Sciatic nerve (tissue), 2 donors: ENCODE measurements around the gene RNU6-1. TPM values are rescaled to one million over a fixed set of nuclear protein-coding genes. Genes with fewer than 3 reads are reported as not detected.

Experiments
- ATAC-seq: fragments of 200-7000 bp; cut with Tn5 transposase; one replicate; pipeline ENCODE4 v1.9.1; 2020; ENCODE audit warnings: mild to moderate bottlenecking, moderate library complexity
- DNase-seq: peaks from one replicate; pipeline ENCODE4 v3.0.0-alpha.2; 2020; ENCODE audit warnings: low spot score
- intact Hi-C: fragments of 100-400 bp; cut with DNase I; formaldehyde crosslinking; loops from one replicate; pipeline ENCODE4 v1.14.2; 2022
- total RNA-seq: library from RNA; stranded (reverse); fragmentation: NEBNext Ultra II Directional; extraction: Animal tissue kit (Norgen Biotek cat#: 25700); gene quantifications from one replicate; pipeline ENCODE4 v1.2.1, GENCODE V29; 2021
- donor health status: DM: no; HTN: no; CAD: no.
- donor health status: DM: no; HTN: no; CAD: no.

The RNU6-1 gene
- total RNA-seq, 1 donor from 2014 or later: not detected

DNA sequence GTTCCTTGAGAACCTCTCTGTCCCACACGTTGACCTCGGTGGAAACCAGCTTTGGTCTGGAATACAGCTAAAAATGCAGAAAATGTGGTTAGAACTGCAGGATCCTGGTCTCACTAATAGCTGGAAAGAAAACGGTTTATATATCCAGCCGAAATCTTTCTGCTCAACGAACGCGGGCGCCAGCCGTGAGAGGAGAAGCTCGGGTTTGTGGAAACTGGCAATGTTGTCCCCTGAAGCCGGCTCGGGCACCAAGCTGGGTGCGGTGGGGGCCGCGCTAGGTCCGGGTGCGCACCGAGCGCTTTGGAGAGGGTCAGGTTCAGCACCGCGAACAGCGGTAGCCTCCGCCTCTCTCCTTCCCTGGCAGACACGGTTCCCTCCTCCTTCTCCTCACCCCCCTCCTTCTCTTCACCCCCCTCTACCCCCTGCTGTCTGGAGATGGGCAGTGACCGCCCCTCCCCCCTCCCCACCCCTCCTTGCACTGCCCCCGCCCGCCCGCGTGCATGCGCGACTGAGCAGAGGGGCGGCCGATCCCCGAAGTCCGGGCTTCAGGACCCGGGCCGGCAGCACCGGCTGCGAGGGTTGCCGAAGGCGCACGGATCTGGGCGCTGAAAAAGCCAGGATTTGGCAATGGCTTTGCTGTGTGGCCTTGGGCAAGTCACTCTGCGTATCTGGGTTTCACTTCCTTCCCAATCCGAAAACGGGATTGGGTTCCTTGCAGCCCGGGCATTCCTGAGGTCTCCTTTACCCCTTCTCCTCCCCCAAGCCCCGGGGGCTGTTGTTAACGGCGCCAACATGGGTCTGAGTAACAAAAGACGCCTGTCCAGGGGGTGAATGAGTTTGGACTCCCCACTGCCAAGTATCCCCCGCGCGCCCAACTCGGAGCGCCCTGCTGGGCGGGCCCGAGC lies 14.6 kb downstream of the RNU6-1 start, which contains the start of gene SKOR1:
TSS of gene SKOR1 (plus strand) at position 534 of the 905 bp plus-strand sequence. CDS start at position 628, 94 bp downstream.
- peak; percentile 51 for DNase-seq
- intact Hi-C loops: no loop called here
- no peak for ATAC-seq

DNA sequence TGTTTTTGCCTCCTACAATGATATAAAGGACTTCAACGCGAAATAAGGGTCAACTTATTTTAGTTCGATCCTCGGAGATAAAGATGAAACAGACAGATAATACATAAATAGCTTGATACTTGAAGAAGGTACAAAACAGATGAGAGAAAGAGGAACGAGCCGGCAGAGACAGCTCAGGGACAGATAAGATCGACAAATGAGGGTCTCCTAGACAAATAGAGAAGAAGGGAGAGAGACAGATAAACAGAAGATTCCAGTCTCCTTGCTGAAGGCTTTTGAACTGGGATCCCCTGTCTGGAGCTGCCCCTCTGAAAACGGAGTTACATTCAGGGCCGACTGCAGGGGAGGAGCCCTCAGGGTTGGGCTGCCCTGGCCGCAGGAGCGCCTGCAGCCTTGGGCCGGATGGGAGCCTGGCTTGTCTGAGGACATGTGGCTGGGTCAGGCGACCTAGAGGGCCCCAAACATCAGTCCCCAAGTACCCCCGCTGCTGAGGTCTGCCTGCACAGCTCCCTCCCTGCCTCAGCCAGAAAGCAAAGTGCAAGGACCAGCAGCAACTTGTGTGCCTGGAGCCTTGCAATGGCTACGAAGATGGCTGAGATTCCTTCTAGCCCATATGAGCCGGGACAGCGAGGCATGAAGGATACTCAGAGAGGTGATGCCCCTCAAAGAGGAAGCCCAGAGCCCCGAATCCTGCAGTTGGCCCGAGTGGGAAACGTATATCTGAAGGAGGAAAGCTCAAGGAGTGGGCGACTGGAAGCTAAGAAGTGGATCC lies 15.5 kb downstream of the RNU6-1 start:
- ATAC-seq: no peak
- intact Hi-C loops: no loop called here
- no peak for DNase-seq

DNA sequence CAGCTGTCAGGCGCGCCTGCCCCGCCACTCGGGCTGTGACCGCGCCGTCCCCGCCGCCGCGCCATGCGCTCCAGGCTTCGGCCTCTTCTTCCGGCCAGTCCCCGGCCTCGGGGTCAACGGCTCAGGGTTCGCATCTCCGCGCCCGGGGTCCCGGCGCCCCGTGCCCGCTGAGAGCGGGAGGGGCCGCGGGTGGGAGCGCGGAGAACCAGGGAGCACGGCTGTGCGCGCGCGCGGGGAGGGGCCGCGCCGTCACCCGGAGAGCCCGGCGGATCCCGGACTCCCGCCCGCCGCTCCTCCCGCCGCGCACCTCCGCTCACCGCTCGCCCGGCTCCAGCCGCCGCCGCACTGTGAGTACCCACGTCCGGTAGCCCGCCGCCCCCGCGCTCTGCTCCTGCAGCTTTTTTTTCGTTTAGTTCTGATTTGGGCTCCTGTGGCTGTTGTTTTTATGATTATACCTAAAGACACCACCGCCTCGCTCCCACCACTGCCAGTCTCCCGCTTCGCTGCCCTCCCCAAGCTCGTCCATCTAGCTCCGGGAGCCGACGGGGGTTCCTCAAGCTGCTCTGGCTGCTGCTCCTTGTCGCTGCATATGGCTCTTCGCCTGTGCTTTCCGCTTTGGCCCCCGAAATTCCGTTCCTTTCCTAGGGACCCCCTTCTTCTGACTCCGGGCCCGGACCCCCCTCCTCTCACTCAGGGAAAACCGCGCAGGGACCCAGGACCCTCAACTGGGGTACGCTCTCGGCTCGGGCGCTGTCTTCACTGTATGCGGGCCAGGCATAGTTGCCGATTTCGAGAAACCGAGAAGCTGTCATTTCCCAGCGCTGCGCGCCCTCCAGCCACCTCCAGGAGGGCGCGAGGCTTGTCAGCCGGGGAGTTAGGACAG lies 16.3 kb downstream of the RNU6-1 start:
- ATAC-seq: no peak
- intact Hi-C loops: no loop called here
- peak; percentile 48 for DNase-seq

DNA sequence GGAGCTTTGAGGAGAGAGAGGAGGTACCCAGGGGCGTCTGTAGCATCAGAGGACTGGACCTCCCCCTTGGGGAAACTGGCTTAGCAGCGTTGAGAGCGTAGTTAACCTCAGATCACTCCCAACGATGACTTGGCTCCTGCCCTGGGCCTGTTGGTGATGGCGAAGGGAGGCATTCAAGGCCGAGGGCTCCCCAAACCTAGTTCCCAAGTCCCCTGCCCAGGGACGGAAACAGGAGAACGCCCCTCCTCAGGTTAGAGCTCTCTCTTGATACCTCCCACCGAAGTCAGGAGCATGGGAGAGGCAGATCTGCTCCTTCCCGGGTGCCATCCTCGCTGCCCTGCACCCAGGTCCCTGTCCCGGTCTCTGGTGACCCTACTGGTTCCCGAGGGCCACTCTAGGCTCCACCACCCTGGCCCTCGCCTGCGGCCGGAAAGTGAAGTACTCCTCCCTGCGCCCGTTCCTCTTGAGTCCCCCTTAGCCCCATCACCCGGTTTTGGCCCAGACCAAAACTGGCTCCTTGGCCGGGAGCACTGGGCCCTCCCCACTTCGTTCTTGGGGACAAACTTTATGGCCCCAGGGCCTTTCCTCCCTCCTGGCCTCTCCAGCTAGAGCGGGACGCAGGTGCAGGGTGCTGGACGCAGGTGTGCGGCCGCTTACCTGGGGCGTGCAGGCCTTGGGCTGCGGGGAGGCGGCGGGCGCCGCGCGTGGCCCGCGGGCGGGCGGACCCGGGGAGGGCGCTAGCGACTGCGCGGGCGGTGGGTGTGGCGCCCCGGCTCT lies 17.1 kb downstream of the RNU6-1 start:
- ATAC-seq (no peak), DNase-seq (no peak)
- intact Hi-C loops: no loop called here

DNA sequence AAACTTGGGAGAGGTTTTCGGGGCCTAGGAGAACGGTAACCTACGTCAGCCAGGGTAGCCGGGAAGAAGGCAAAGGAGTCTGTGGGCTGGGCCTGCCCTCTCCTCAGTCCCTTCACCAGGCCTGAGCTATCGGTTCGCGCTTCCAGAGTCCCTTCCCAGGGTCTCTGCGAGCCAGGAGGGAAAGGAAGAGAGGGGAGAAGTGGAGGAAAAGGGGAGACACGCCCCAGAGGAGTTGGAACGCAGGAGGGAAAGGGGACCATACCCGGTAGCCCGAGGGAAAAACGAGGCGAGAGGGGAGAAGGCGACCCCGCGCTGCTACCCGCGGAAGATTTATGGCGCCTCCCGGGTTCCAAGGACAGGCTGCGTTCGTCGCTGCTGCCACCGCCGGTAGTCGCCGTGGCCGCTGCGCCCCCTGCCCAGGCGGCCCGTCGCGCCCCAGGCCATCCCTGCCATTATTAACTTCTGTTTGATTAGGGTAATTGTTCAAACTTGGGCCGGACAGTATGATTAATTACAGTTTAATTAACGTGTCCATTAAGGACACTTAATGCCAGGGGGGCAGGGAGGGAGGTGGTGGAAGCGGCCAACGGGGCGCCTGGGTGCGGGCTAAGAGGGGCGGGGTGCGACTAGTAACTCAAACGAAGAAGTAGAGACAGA lies 17.9 kb downstream of the RNU6-1 start:
- DNase-seq (no peak), ATAC-seq (no peak)

DNA sequence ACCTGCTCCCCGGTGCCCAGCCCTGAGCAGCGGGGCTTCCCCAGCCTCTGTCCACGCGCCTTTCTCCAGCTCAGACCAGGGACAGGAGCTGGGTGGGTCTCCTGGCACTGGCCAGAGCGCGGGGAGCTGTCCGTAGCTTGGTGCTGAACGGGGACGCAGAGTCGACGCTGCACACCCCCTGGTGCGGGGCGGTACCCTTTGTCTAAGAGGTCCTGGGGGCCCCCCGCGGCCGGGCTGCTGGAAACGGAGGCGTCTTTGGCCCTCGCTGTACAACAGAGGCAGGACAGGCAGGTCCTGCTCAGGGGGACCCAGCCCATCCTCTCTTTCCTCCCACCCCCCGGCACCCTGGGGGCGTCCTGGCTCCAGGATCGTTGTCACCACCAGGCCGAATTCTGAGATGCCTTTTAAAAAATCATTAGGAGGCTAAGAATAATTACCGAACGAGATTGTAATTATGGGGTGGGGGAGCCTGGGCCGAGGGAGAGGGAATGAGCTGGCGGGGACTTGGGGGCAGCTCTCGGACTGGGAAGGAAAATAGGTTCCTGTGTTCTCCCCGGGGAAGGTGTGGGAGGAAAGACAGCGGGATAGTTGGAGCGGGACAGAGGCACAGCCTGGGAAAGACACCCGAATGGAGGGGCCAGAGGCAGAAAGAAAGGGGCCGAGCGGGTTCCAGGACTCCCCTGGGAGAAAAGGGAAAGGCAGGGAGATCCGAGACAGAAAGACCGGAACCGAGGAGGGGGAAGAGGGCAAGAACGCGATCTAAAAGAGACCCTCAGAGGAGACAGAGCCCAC lies 18.7 kb downstream of the RNU6-1 start:
- peak; percentile 86 for ATAC-seq
- peak; percentile 77 for DNase-seq
- intact Hi-C loops: no loop called here

More for the DNA sequence above, 17.9 kb downstream of the RNU6-1 start:
- intact Hi-C loops: no loop called here

DNA sequence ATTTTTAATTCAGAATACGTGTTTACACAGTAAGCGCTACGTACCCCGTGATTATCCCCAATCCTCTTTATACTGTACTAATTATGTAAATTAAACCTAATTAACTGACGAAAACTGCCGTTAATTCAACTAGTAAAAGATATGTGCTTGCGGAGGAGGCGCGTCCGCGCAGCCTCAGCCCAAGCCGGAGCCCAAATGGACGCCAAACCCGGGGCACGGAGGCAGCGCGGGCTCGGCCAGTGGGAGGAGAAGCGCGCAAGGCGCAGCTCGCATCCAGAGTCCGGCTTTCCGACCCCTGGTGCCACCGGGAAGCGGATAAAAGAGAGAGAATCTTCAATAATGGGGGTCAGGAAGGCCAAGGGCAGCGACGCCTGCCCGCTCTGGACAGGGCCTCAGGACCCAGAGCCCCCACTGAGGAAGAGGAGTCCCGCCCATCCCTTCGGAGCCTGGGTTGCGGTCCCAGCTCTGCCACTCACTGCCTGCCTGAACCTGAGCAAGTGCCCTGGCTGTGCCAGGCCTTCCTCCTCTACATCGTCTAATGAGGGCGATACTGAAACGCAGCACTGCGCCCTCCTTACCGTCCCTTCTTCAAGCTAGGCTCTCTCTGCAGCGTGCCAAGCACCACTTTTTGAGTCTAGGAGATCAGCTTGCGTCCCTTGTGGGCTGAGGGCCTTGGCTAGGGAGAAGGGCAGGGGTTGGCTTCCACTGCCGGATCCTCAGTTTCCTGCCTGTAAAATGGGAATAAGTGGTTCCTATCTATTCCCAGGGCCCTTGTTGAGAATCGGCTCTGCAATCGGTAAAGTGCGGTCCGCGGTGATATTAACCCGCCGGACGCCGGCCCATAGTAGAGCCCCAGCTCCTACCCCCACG lies 19.5 kb downstream of the RNU6-1 start:
- intact Hi-C loops: no loop called here

DNA sequence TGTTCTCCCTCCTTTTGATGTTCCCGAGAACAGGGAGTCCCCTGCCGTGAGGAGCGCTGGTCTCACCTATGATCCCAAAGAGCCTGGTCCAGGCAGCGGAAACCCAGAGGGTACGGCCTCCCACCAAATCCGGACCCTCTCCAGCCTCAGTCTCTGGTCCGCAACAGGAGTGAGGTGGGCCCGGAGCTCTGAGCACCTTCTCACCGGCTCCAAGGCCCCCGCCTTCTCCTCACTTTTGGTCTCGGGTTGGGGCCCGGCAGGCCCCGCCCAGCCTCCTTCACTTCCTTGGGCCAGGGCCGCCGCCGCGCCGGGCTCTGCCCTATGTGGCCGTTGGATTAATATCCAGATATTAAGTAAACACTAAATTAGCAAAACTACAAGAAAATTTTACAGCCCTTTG lies 20.2 kb downstream of the RNU6-1 start:
- no peak for ATAC-seq
- intact Hi-C loops: no loop called here
- no peak for DNase-seq

More for the DNA sequence above, 19.5 kb downstream of the RNU6-1 start:
- ATAC-seq (no peak), DNase-seq (no peak)

DNA sequence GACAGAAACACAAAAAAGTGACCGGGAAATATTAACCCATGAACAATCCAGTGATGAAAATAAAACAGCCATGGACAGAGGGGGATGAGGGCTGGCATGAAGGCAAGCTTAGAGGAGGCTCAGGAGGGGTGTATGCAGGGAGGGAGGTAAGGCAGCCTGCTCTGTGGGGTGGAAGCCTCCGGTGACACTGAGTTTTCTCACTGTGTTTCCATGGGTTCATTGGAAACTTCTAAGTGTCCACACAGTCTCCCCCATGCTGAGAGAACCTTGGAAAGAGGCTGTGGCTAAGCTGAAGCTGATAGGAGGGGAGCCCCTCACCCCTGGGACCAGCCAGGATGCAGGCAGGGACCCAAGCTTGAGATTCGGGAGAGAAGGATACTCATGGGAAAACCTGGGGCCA lies 21.4 kb downstream of the RNU6-1 start:
- no peak for DNase-seq
- no peak for ATAC-seq
- intact Hi-C loops: no loop called here

DNA sequence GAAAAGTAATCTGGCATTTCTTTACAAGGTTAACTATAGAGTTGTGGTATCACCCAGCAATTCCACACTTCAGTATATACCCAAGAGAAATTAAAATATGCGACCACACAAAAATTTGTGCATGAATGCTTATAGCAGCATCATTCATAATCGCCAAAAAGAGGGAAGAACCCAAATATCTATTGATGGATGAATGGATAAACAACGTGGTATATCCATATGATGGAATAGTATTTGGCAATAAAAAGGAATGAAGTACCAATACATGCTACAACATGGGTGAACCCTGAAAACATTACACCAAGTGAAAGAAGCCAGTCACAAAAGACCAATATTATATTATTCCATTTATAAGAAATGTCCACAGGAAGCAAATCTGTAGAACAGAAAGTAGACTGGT lies 23.2 kb downstream of the RNU6-1 start:
- no peak for ATAC-seq

DNA sequence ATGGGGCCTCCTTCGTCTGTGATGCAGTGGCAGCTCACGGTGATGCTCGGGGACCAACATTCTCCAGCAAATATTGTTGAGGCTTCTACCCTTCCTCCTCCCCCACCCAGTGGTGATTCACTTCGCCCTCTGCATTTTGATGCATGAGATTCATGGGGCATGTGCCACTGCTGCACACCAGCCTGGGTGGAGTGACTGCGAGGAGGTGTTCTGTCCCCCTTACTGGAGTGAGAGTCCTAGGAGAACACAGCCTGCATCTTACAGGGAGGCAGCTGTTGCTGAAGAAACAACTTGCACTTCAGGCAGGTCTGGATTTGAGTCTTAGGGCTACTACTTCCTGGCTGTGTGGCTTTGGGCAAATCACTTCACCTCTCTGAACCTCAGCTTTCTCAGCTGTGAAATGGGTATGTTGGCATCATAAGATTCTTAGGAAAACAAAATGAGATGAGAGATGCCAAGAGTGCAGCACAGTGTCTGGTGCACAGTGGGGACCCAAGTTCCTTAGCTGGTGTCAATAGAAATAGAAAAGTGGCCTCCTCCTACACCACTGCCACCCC lies 24.7 kb downstream of the RNU6-1 start:
- no peak for DNase-seq

More for the DNA sequence above, 23.2 kb downstream of the RNU6-1 start:
- intact Hi-C loops: no loop called here
- DNase-seq: no peak

DNA sequence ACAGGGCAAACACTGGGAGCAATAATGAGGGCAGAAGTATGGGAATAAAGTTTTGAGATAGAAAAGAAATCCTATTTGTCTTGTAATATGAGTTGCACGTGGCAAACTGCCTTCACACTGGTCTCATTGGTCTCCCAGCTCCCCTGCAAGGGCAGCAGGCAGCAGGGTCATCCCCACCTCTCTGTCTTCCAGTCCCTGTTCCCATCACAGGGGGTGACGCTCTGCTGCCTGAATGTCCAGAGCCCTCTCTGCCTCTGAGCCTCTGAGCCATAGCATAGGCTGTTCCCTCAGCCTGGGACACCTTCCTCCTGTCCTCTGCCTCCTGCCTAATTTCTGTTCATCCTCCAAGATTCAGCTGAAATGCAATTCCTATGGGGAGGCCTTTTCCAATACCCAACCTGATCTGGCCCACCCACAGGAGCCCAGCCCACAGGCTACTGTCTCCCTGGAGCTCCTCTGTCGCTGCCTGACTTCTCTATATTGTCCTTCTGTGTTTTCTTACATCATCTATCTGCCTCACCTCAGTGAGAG lies 26.7 kb downstream of the RNU6-1 start:
- intact Hi-C loops: no loop called here
- ATAC-seq (no peak), DNase-seq (no peak)

More for the DNA sequence above, 24.7 kb downstream of the RNU6-1 start:
- intact Hi-C loops: no loop called here
- ATAC-seq: no peak

DNA sequence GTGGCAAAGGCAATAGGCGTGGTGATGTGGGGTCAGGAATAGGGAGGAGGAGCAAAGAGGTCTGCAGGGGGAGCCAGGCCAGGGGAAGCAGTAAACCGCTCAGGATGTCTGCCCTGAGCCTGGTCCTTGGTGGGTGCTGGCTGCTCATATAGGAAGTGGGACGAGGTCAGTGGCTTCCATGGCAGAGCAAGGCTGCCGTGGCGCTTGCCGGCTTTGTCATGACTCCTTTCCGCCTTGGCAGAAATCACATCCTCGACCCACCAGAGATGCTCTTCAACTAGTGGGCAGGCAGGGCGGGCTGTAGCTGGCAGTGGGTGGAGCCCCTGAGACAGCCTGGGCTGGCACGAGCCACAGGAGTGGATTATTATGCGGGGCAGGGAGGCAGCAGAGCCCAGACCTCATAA lies 27.6 kb downstream of the RNU6-1 start:
- DNase-seq: peak; percentile 37
- intact Hi-C loops: no loop called here
- ATAC-seq: no peak

DNA sequence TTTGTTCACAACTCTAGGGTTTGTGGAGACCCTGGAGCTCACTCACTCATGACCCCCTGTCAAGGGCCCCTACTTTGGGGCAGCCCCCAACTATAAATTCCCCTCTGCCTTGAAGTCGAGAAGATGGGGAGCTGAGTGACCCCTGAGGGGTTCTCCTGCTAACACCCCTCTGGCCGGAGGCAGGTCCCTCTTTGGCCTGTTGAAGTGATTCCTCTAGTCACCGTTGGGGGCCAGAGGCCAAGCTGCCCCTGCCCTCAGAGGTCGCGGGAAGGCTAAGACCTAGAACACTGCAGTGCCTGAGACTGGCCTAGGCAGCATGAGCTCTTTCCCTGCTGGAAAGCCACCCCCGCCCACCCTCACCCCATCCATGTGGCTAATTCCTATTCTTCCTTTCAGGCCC lies 30.0 kb downstream of the RNU6-1 start:
- no peak for ATAC-seq

DNA sequence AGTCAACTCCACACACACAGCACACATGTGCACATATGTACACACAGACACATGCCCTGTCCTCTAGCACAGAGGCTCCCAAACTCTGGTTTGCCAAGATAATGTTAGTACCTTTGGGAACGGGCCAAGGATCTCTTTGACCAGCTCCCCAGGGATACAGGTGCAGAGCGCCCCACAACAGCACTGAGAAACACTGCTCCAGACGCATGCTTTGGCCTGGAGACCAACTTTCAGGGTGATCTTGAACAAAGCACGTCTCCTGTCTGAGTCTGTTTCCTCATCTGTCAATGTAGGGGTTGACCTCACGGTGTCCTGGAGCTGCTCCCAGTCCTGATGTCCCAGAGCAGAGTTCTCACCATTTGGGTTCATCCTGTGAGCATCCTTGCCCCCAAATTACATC lies 30.4 kb downstream of the RNU6-1 start:
- peak; percentile 23 for DNase-seq
- intact Hi-C loops: no loop called here
- ATAC-seq: no peak

More for the DNA sequence above, 30.0 kb downstream of the RNU6-1 start:
- DNase-seq: no peak
- intact Hi-C loops: no loop called here

DNA sequence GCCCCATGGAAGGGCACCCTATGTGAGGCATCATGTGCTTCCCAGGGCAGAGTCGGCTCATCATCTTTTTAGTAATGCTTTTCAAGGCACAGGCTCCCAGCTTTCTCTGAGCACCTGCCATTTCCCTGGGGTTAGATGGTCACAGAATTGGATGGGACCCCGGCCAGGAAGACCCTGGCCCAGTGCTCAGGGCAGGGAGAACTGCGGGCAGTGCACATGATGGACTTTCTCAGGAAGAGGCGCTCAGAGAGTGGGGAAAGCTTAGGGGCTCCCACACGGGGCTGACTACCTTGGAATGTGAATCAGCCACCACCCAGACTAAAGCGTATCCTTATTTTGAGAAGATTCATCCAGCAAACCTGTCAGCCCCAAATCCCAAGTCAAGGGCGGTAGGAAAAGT lies 31.0 kb downstream of the RNU6-1 start:
- intact Hi-C loops: no loop called here
- DNase-seq: peak; percentile 34
- ATAC-seq: no peak
